ENCODE measurements around the gene MAP3K3.
"Not testable (repeated sequence)": the region's sequence is repeated elsewhere in the genome, so short reads cannot be mapped to it uniquely, and the experiment has no call there.

The MAP3K3 gene

GRCh38 chr17:63706336-63707082, 84.3 kb downstream of the MAP3K3 start:
- no peak for DNase-seq (ENCODE audit: low read depth)

GRCh38 chr17:63707151-63707550, 84.9 kb downstream of the MAP3K3 start:
- no peak for DNase-seq (ENCODE audit: low read depth)

- DNase-seq (ENCODE audit: low read depth): no peak
These were observed 86.9 kb downstream of the MAP3K3 start for GRCh38 chr17:63709110-63709509.

GRCh38 chr17:63714550-63715277, 92.5 kb downstream of the MAP3K3 start:
- DNase-seq (ENCODE audit: low read depth): no peak

- no peak for DNase-seq (ENCODE audit: low read depth)
These were observed 94.2 kb downstream of the MAP3K3 start for GRCh38 chr17:63716426-63716825.

- DNase-seq (ENCODE audit: low read depth): no peak
These were observed 96.8 kb downstream of the MAP3K3 start for GRCh38 chr17:63718988-63719387.

- DNase-seq (ENCODE audit: low read depth): not testable (repeated sequence)
These were observed 98.0 kb downstream of the MAP3K3 start for GRCh38 chr17:63720194-63720593.

GRCh38 chr17:63722403-63722802, 100.2 kb downstream of the MAP3K3 start:
- DNase-seq (ENCODE audit: low read depth): no peak

- DNase-seq (ENCODE audit: low read depth): no peak
These were observed 113.5 kb downstream of the MAP3K3 start for GRCh38 chr17:63735691-63736090.

GRCh38 chr17:63740464-63741142, 118.4 kb downstream of the MAP3K3 start:
- no peak for DNase-seq (ENCODE audit: low read depth)

GRCh38 chr17:63741143-63741407, 118.9 kb downstream of the MAP3K3 start:
- no peak for DNase-seq (ENCODE audit: low read depth)

- peak; percentile 98 for DNase-seq (ENCODE audit: low read depth)
These were observed 119.4 kb downstream of the MAP3K3 start, which contains the start of gene STRADA for GRCh38 chr17:63741408-63742173. TSS of gene STRADA (minus strand) at chr17:63741799. CDS start at chr17:63728369, 13,430 bp downstream.

Data from activated T-cell treated with anti-CD3 and anti-CD28 coated beads for 24 hours (primary cell).